ENCODE results near the gene SCP2.

Gene SCP2, protein sequence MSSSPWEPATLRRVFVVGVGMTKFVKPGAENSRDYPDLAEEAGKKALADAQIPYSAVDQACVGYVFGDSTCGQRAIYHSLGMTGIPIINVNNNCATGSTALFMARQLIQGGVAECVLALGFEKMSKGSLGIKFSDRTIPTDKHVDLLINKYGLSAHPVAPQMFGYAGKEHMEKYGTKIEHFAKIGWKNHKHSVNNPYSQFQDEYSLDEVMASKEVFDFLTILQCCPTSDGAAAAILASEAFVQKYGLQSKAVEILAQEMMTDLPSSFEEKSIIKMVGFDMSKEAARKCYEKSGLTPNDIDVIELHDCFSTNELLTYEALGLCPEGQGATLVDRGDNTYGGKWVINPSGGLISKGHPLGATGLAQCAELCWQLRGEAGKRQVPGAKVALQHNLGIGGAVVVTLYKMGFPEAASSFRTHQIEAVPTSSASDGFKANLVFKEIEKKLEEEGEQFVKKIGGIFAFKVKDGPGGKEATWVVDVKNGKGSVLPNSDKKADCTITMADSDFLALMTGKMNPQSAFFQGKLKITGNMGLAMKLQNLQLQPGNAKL

DNA sequence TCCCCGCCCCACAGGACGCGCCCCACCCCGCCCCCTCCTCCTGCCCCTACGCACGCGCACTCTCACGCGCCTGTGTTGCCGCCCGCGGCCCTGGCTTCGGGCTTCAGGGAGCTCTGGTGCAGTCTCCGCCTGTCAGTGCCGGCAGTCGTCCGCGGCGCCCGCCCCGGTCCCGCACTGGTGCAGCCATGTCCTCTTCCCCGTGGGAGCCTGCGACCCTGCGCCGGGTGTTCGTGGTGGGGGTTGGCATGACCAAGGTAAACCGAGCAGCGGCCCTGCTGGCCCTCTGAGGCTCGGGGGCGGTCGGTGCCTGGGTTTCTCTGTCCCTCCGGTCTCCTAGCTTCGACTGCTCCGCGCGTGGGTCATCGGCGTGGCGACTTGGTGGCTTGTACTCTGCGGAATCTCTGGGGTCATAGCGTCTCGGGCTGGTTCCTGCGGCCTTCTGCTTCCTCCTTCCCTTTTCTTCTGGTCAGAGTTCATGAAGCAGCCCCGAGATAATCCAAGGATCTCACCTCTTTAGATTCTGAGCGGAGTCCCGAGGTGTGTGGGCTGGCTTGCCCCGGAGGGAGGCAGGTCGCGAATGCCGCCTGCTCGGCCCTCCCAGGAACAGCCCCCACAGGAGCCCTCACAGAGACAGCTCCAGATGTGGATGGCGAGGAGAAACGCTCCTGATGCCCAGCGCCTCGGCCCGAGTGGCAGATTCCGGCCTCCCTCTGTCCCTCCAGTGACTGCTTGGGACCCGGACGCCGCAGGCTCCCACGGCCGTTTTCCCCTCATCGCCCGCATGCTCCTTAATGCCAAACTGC lies at the start of gene SCP2:
TSS of gene SCP2 (plus strand) at position 65 of the 803 bp plus-strand sequence. CDS start at position 186, 121 bp downstream.
- peak; percentile 87 for DNase-seq

DNA sequence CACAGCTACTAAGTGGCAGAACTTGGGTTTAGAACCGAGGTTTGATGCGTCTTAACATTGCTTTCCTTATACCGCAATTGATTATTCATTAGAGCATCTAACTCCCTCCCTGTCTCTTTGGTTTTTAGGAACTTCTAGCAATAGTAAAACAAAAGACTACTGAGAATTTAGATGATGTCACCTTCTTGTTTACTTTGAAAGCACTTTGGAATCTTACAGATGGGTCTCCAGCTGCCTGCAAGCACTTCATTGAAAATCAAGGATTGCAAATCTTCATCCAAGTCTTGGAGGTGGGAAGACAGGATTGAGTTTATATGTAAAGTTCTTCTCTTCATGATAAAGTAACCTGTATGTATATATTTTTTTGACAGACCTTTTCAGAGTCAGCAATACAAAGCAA lies 49.5 kb upstream of the SCP2 start:
- no peak for DNase-seq

DNA sequence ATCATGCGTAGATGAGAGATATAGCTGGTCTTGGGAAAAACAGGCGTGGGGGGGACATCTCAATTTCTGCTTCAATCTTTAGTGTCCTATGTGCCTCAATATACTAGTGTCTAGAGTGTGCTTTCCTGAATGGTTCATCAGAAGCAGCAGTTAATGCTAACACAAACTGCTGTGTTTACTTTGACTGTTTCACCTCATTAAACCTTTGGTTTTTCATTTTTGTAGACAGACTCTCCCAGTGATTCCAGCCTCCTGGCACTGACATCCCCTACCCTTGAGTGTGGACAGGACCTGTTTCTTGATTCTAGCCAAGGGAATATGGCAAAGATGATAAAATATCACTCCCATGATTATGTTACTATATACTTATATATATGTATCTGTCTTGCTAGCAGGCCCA lies 46.9 kb upstream of the SCP2 start:
- DNase-seq: no peak

DNA sequence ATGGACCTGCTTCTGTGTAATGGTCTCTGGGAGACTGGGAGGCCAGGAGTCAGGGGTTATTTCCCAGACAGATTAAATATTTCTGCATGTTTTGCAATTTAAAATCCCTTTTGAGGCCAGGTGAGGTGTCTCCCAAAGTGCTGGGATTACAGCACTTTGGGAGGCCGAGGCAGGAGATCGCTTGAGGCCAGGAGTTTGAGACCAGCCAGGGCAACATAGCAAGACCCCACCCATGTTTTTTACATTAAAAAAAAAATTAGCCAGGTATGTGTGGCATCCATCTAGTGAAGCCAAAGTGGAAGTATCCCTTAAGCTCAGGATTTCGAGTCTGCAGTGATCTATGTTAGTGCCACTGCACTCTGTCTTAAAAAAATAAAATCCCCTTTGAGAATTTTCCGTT lies 39.6 kb upstream of the SCP2 start:
- no peak for DNase-seq

DNA sequence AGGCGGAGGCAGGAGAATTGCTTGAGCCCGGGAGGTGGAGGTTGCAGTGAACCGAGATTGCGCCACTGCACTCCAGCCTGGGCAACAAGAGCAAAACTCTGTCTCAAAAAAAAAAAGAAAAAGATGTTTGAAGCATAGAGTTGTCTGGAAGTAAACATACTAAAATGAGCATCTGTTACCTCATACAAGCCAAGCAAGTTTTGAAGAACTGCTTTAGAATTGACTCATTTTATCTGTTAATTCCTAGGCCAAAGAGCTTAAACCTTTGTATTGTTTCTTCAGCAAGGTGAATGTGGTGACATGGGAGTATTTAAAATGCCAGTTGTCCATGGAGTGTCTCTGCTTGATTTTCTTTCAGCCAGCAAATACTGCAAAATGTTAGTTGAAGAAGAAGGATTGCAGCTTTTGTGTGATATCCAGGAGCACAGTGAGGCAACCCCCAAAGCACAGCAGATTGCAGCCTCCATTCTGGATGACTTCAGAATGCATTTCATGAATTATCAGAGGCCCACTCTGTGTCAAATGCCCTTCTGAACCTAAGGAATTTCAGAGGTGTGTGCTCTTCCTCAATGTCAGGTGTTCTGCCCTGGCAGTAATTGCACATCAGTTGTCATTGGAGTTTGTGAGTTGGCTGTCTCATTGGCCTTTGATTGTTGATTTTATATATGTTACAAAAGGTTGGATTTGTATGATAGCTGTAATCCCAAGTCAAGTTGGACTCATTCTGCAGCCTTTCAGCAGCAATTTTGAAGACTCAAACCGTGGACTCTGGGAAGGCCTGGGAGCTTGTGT lies 34.5 kb upstream of the SCP2 start:
- DNase-seq: no peak

DNA sequence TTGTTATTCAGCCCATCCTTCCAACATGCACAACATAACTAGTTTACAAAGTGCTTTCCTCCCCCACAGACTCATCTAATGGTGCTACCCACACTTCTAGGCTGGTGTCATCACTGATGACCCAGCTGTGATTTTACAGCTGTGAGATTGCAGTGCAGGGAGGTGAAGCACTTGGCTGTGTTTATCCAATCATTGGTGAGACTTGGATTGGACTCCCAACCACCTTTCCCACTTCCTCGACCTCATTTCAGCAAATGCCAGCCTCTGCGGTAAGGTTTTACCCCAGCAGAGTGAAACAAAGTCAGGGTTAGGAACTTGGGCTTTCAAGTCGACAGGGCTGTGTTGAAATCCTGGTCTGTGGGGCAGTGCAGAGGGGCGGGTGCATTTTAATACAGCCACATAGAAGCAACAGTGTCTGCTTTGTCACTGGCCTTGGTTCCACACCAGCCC lies 27.6 kb upstream of the SCP2 start:
- no peak for DNase-seq

DNA sequence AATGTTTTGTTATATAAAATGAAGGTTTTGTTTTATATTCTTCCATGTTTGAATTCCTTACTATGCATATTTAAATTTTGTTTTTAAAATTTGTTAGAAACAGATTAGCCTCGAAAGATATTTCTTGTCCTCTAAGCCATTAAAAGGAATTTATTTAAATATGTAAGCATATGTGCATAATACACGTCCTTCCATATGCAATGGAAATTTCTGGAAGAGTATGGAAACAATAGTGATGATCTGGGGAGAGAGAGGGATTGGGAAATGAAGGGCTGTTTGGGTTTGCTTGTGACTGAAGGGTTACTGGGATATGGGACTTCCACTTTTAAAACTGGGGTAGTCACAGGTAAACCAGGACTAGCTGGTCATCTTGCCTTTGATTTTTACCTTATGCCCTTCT lies 26.7 kb upstream of the SCP2 start:
- DNase-seq: no peak

DNA sequence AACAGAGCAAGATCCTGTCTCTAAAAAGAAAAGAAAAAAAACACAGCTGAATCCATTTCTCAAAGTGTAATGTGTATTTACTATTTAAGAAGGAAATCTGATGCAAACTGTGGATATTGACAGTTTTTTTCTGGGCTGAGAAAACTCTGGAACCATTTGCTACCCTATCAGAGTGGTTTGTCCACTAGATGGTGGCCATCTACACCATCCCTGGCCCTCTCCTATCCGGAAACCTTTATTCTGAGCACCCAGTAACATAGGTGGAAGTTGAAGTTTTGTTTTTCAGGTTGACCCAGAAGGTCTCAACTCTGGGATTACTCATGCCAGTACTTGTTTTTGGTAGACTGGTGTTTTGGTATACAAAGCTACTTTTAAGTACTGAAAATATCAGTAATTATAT lies 25.7 kb upstream of the SCP2 start:
- no peak for DNase-seq

DNA sequence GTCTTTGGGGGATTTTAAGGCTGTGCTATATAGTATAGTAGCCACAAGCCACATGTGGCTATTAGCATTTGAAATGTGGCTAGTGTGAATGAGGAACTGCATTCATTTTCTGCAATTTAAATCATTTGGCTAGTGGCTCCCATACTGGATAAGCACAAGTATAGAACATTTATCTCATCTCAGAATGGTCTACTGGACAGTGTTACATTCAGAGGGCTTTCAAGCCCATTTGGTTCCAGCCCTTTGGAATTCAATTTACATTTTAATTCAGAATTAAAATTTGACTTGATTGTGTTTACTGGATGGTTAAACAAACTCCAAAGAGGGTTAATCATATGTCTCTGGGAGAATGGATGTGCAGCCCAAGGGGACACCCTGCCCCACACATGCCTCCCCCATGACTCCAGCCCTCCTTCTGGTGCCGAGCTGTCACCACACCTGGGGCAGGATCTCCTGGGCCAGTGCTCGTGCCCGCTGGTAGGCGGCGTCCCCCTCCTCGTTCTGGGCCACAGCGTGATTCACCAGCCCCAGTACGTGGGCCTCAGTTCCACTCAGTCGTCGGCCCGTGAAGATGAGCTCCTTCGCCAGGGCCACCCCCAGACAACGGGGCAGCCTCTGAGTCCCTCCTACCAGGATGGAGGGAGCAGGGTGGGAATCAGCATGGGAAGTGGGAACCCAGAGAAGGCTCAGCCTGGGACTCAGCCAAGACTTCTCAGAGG lies 22.7 kb upstream of the SCP2 start:
- no peak for DNase-seq

DNA sequence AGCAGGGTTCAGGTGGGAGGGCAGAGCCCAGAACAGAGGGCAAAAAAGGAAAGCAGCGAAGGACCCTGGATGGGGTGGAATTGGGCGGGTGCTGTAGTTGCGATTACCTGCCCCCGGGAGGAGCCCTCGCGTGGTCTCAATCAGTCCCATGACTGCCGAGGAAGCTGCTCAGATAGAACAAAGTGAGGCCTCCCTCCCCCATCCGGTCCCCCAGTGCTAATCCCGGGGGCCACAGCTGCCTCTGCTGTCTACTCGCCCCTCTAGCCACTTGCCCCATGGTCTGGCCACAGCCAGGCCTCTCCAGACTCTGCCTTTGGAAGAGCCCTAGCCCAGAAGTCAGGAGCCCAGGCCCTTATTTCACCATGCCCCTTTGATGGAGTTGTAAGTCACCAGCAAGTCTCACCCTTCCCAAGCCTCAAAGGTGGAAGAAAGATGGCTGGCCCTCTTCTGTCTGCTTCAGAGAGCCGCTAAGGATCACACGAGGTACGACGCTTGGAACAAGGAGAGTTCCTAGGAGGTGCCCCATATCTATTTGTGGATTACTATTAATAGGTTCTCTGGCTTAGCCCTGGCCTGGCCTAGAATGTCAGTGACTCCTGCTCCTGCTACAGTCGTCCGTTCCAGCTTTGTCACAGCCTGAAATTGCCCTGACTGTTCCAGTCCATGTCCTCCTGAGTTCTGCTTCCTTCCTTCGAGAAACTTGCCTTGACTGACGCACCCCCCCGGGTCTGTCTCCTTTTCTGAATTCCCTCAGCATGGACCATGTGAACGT lies 22.0 kb upstream of the SCP2 start:
- DNase-seq: peak; percentile 34

DNA sequence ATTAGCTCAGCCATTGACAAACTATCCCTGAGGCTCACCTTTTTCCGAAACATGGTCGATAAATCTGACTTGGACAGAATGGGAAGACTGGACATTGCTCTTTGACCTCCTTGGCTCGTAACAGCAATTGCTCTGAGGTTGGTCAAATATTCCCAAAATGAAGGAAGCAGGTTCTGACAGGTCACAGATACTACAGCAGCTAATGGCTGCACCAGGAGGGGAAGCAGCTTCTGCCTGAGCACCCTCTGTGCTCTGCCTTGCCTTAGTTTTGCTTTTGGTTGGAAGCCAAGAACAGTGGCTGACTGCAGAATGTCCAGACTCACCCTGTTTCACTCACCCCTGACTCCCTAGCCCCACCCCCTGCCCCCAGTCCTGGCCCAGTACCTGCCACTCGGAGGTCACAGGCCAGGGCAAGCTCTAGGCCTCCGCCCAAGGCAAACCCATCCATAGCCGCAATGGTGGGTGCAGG lies 20.9 kb upstream of the SCP2 start:
- DNase-seq: no peak

DNA sequence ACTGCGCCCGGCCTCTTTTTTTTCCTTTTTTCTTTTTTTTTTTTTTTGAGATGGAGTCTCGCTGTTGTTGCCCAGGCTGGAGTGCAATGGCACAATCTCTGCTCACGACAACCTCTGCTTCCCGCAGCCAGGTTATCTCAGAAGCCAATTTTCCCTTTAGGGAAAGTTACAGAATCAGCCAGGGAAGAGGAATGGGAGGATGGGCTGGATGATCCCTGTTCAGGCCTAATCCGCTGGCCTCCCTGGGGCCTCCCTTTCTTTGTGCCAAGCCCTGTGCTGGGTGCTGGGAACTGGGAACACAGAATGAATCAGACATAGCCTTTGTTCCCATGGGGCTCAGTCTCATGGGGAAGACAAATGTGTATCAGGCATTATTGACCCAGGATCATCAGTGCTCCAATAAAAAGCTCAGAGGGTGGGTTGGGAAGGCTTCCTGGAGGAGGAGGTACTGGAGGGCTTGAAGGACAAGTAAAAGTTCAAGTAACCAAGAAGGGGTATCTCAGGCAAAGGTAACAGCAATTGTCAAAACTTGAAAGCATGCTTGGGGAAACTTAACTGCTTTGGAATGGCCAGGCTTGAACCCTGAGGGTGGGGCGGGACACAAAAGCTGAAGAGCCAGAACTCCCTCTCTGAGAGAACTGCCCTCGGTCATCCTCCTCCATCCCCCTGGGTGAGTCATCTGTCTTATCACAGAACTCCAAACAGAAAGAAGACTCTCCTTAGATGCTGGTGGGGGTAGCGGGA lies 19.8 kb upstream of the SCP2 start:
- no peak for DNase-seq

DNA sequence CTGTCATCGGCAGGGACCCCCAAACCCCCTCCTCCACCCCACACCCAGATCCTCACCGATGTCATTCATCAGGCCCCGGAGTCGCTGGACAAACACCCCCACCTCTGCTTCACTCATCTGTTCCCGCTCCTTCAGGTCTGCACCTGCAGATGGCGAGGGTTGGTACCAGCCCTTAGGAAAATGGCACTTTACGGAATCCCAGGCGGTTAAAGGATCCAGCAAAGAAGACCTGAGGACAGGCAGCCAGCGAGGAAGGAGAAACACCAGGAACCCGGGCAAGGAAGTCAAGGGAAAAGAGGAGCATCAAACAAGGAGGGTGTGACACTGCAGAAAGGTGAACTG lies 19.3 kb upstream of the SCP2 start:
- no peak for DNase-seq

DNA sequence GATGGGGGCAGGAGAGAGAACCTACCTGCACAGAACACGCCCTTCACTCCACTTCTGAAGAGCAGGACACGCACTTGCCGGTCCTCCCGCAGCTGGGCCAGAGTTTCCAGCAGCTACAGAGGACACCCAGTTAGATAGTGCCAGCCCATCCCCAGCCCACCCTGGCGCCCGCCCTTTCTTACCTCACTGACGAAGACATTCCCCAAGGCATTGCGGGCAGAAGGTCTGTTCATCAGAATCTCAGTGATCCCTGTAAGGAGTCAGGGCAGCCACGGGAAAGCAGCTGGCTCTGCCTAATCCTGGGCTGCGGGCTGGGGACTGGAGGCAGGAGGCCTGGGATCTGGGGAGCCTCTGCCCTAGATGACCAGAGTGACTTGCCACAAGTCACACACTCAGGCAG lies 15.5 kb upstream of the SCP2 start:
- no peak for DNase-seq

DNA sequence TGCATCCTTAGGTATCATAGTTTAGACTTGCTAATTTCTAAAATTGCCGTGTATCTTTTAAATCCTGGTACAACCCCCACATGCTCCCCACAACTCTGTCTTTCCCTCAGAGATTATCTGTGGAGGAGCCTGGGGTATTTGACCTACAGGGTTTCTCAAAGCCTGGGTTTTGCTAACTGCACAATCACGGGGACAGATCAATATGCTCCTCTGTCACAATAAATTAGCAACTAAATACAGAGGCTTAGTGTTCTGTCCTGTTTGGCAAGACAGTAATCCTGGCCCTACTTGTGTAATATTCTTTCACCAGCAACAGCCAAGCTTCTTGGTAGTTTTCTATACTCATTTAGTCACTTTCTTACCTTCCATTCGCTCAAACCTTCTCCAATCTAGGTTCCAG lies 14.1 kb upstream of the SCP2 start:
- DNase-seq: no peak

DNA sequence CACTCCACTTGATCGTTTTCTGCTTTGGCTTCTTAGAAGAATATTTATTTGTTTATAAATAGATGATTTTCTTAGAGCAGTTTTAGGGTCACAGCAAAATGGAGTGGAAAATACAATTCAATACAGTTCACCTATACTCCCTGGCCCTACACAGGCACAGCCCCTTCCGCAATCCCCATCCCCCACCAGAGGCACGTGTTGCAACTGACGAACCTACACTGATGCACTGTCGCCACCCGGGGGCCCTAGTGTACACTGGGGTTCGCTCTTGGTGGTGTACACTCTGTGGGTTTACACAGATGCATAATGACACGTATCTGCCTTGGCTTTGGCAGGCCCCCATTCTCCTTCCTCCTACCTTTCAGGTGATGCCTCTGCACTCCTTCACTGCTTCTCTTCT lies 13.5 kb upstream of the SCP2 start:
- DNase-seq: no peak

DNA sequence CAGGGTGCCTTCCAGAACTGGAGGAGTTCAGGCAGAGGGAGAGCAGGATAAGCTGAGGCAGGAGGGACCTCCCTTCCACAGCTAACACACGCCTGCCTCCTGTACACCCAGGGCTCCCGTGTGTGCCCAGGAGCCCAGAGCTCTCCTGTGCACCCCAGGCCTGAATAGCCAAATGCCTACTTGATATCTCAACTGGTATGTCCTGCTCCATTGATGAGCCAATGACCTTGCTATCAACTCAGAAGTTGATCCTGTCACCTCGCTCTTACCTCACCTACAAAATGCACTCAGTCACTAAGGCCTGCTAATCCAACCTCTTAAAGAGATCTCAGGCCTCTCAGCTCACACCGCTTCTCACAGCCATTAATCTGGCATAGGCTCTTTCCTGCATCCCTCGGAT lies 12.6 kb upstream of the SCP2 start:
- no peak for DNase-seq

DNA sequence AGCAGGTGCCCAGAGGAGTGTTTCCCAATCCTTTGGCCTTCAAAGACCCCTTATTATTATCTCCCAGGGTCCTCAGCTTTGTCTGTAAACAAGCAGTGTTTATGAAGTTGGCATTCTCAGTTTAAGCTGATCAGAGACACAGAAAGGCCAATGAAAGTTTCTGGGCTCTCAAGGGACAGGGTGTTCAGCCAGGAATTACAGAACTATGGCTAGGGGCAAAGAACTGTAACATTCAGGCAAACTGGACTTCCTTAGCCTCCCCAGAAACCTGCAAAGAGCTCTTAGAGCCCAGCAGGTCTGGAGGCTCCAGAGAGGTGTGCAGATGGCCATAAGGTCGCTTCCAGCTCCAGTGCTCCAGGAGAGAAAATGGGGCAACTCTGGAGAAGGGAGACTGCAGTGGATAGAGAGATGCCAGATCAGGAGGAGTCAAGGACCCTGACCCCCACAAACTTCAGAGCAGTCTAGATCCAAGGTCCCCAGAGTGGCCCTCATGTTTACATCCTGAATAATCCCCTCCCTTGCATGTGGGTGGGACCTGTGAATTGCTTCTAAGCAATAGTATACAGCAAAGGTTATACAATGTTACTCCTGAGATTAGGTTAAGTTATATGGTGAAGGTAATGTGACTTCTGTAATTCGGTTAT lies 11.7 kb upstream of the SCP2 start:
- no peak for DNase-seq

DNA sequence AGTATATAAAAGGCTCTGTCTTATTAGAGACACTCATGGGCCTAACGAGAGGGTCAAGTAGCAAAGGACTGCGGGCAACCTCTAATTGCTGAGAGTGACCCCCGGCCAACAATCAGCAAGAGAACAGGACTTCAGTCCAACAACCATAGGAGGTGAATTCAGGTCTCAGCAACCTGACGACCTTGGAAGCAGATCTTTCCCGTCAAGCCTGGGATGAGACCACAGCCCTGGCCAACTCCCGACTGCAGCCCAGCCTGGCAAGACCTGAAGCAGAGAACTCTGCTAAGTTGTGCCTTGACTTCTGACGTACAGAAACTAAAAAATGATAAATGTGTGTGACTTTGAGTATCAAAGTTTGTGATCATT lies 11.2 kb upstream of the SCP2 start:
- DNase-seq: no peak

DNA sequence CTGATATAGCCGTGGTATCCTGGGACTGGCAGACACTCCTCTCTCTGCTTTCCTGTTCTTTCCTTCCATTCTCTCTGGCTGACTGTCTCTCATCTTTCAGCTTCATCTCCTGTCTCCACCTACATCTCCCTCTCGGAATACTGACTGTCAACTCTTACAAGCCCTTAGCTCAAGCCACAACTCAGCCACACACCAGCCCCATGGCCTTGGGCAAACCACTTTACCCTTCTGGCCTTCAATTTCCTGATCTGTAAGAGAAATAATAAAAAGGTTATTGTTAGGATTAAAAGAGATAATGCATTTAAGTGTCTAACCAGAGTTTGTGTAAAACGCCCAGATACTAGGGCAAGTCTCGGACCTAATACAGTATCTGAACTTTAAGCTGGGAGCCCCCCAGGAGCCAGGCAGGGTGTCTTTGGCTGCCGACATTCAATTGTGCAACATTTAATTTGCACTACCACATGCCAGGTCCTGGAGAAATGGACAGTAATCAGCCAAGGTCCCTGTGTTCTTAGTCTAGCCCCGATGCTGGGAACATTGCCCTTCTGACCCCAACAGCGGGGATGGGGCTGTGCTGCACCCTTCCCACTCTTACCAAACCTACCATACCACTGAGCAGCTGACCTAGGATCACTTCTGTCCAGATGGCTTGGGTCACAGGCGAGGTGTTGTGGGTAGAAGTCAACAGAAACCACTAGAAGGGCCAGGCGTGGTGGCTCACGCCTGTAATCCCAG lies 10.7 kb upstream of the SCP2 start:
- DNase-seq: no peak
